ENCODE results near the gene CALCR. TPM values are rescaled to one million over a fixed set of nuclear protein-coding genes. Genes with fewer than 3 reads are reported as not detected.

The CALCR gene
- total RNA-seq, 4 donors from 2014 or later = not detected

GRCh38 chr7:93390660-93391059 lies 183.9 kb downstream of the CALCR start:
- Histone ChIP-seq H3K27me3 (no peaks in the 10 kb centered on the region), H3K4me1 (no peaks in the 10 kb centered on the region), H3K9me3 (no peaks in the 10 kb centered on the region), H3K4me3 (no peak overlapping the region), H3K36me3 (no peaks in the 10 kb centered on the region), H3K27ac (no peak overlapping the region)
- TF ChIP-seq POLR2A (IDR thresholded peaks at IDR 0.05) (no peak), CTCF (IDR thresholded peaks at IDR 0.05) (no peak)
- DNase-seq = no peak

- no peak overlapping the region for H3K4me3 ChIP-seq
- H3K9me3 ChIP-seq = no peaks in the 10 kb centered on the region
- no peak overlapping the region for H3K27ac ChIP-seq
- no peaks in the 10 kb centered on the region for H3K36me3 ChIP-seq
- H3K27me3 ChIP-seq = no peaks in the 10 kb centered on the region
- no peak for TF ChIP-seq POLR2A (IDR thresholded peaks at IDR 0.05)
- no peak for TF ChIP-seq CTCF (IDR thresholded peaks at IDR 0.05)
- H3K4me1 ChIP-seq = no peaks in the 10 kb centered on the region
- no peak for DNase-seq
Measured at GRCh38 chr7:93382362-93382761, 192.2 kb downstream of the CALCR start.

GRCh38 chr7:93378131-93378760 lies 196.3 kb downstream of the CALCR start:
- Histone ChIP-seq H3K4me3 (no peak overlapping the region), H3K27ac (no peak overlapping the region), H3K4me1 (no peaks in the 10 kb centered on the region), H3K27me3 (no peaks in the 10 kb centered on the region), H3K36me3 (no peaks in the 10 kb centered on the region), H3K9me3 (no peaks in the 10 kb centered on the region)
- no peak for DNase-seq
- TF ChIP-seq POLR2A (IDR thresholded peaks at IDR 0.05) = no peak
- TF ChIP-seq CTCF (IDR thresholded peaks at IDR 0.05) = no peak

- Histone ChIP-seq H3K36me3 (no peaks in the 10 kb centered on the region), H3K9me3 (no peaks in the 10 kb centered on the region)
- TF ChIP-seq POLR2A (IDR thresholded peaks at IDR 0.05) (no peak), CTCF (IDR thresholded peaks at IDR 0.05) (no peak)
Measured at GRCh38 chr7:93375603-93376002, 198.9 kb downstream of the CALCR start.

More at GRCh38 chr7:93375603-93376002, 198.9 kb downstream of the CALCR start:
- Histone ChIP-seq H3K27me3 (no peaks in the 10 kb centered on the region), H3K27ac (no peak overlapping the region), H3K4me3 (no peak overlapping the region), H3K4me1 (no peaks in the 10 kb centered on the region)
- DNase-seq = no peak

Small RNA genes lying within 50 kb of the gene (small RNA-seq; reads per million reads assigned to genes)
- gene MIR489 = 0.47 to 0.51 reads per million in 2 donors
- gene MIR653 = 0.18 to 0.45 reads per million in 2 donors
